Progenitor cell of endocrine pancreas (in vitro differentiated cells): Measurements from ENCODE around the gene OR4K2. TPM values are rescaled to one million over a fixed set of nuclear protein-coding genes. Genes with fewer than 3 reads are reported as not detected.

Experiments
- DNase-seq: peaks from one replicate; pipeline ENCODE4 v3.0.0; 2021; ENCODE audit warnings: low spot score; ENCODE audit not compliant: unreplicated experiment
- H3K27ac Mint-ChIP-seq: 2 replicates; pipeline ENCODE4 v1.8.0; 2021; ENCODE audit warnings: mild to moderate bottlenecking, moderate library complexity, mixed read lengths
- H3K27me3 Mint-ChIP-seq: 2 replicates; pipeline ENCODE4 v1.8.0; 2021; ENCODE audit warnings: mixed read lengths
- H3K36me3 Mint-ChIP-seq: 2 replicates; pipeline ENCODE4 v1.8.0; 2022; ENCODE audit warnings: mixed read lengths; ENCODE audit not compliant: insufficient read depth
- H3K4me1 Mint-ChIP-seq: 2 replicates; pipeline ENCODE4 v1.8.0; 2021; ENCODE audit warnings: low read depth, mixed read lengths
- H3K4me3 Mint-ChIP-seq: 2 replicates; pipeline ENCODE4 v1.8.0; 2021; ENCODE audit warnings: low read depth, mild to moderate bottlenecking, moderate library complexity, mixed read lengths
- H3K9me3 Mint-ChIP-seq: 2 replicates; pipeline ENCODE4 v1.8.0; 2021; ENCODE audit warnings: low read depth, mixed read lengths
- total RNA-seq: library from RNA; stranded (reverse); gene quantifications from 2 replicates; pipeline ENCODE4 v1.2.1, GENCODE V29; 2021
- TF ChIP-seq, protein P1 (sequence below): fragments of 200-600 bp; sonication (generic); IDR thresholded peaks from one replicate; pipeline ENCODE4 v1.5.0; 2021; ENCODE audit warnings: antibody characterized with exemption, mild to moderate bottlenecking; ENCODE audit not compliant: unreplicated experiment

OR4K2 gene
- total RNA-seq, 1 donor from 2014 or later = not detected

DNA sequence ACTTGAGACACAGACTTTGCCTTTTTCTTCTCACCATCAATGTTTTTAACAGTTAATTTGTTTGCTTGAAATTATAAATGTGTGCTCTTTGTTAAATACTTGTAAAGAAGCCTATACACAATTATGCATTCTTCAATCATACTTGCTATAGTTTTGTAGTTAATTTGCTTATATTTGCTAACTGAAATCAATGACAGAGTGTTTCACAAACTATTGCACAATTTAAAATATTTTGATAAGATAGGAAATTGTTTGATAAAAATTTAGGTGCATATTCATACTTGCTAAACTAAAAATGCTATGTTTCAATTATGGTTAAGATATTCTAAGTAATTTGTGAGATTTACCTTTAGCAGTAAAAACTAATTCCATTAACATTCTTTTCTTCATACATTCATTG lies 31.7 kb downstream of the OR4K2 start:
- Mint-ChIP-seq H3K4me1 (no peaks in the 10 kb centered on the region), H3K27ac (no peak overlapping the region), H3K4me3 (no peak overlapping the region), H3K9me3 (peaks cover 82% of the 10 kb centered on the region), H3K27me3 (no peaks in the 10 kb centered on the region), H3K36me3 (peaks cover 1% of the 10 kb centered on the region)
- TF ChIP-seq, protein P1, sequence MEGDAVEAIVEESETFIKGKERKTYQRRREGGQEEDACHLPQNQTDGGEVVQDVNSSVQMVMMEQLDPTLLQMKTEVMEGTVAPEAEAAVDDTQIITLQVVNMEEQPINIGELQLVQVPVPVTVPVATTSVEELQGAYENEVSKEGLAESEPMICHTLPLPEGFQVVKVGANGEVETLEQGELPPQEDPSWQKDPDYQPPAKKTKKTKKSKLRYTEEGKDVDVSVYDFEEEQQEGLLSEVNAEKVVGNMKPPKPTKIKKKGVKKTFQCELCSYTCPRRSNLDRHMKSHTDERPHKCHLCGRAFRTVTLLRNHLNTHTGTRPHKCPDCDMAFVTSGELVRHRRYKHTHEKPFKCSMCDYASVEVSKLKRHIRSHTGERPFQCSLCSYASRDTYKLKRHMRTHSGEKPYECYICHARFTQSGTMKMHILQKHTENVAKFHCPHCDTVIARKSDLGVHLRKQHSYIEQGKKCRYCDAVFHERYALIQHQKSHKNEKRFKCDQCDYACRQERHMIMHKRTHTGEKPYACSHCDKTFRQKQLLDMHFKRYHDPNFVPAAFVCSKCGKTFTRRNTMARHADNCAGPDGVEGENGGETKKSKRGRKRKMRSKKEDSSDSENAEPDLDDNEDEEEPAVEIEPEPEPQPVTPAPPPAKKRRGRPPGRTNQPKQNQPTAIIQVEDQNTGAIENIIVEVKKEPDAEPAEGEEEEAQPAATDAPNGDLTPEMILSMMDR = no peak
- no peak for DNase-seq

GRCh38 chr14:19911114-19911513 lies 36.2 kb downstream of the OR4K2 start:
- TF ChIP-seq, protein P1 = no peak
- Mint-ChIP-seq H3K36me3 (peaks cover 1% of the 10 kb centered on the region), H3K27ac (no peak overlapping the region), H3K4me1 (no peaks in the 10 kb centered on the region), H3K27me3 (no peaks in the 10 kb centered on the region), H3K4me3 (no peak overlapping the region), H3K9me3 (peaks cover 76% of the 10 kb centered on the region)
- no peak for DNase-seq

GRCh38 chr14:19917243-19917642 lies 42.3 kb downstream of the OR4K2 start:
- TF ChIP-seq, protein P1 = no peak
- Mint-ChIP-seq H3K36me3 (no peaks in the 10 kb centered on the region), H3K27ac (no peak overlapping the region), H3K27me3 (no peaks in the 10 kb centered on the region), H3K4me3 (no peak overlapping the region), H3K9me3 (peaks cover 24% of the 10 kb centered on the region), H3K4me1 (no peaks in the 10 kb centered on the region)
- no peak for DNase-seq

GRCh38 chr14:19917955-19918518 lies 43.1 kb downstream of the OR4K2 start:
- no peak overlapping the region for H3K4me3 Mint-ChIP-seq

GRCh38 chr14:19918553-19919264 lies 43.8 kb downstream of the OR4K2 start:
- TF ChIP-seq, protein P1 = no peak
- DNase-seq = no peak
- H3K27ac Mint-ChIP-seq = no peak overlapping the region
- H3K27me3 Mint-ChIP-seq = no peaks in the 10 kb centered on the region
- H3K4me1 Mint-ChIP-seq = no peaks in the 10 kb centered on the region
- H3K36me3 Mint-ChIP-seq = no peaks in the 10 kb centered on the region
- H3K4me3 Mint-ChIP-seq = no peak overlapping the region
- H3K9me3 Mint-ChIP-seq = peaks cover 10% of the 10 kb centered on the region

More at GRCh38 chr14:19917955-19918518, 43.1 kb downstream of the OR4K2 start:
- no peaks in the 10 kb centered on the region for H3K4me1 Mint-ChIP-seq
- H3K27ac Mint-ChIP-seq = no peak overlapping the region
- no peak for DNase-seq
- peaks cover 16% of the 10 kb centered on the region for H3K9me3 Mint-ChIP-seq
- TF ChIP-seq, protein P1 = no peak
- H3K27me3 Mint-ChIP-seq = no peaks in the 10 kb centered on the region
- H3K36me3 Mint-ChIP-seq = no peaks in the 10 kb centered on the region
